H54 (cell line): ENCODE data around the gene BAG3.

Experiments
- DNase-seq: peaks from one replicate; pipeline ENCODE4 v3.0.0; 2011; ENCODE audit warnings: low spot score, mixed read lengths; ENCODE audit not compliant: insufficient read length
- FAIRE-seq: peaks from 3 replicates; lab custom pipeline; 2011; peaks lifted over from hg19 to GRCh38; lab: Jason Lieb, UNC
- POLR2A ChIP-seq: IDR thresholded peaks from 2 replicates; pipeline ENCODE4 v1.6.1; 2011; ENCODE audit warnings: low read depth, mild to moderate bottlenecking, low read length

Gene BAG3

DNA sequence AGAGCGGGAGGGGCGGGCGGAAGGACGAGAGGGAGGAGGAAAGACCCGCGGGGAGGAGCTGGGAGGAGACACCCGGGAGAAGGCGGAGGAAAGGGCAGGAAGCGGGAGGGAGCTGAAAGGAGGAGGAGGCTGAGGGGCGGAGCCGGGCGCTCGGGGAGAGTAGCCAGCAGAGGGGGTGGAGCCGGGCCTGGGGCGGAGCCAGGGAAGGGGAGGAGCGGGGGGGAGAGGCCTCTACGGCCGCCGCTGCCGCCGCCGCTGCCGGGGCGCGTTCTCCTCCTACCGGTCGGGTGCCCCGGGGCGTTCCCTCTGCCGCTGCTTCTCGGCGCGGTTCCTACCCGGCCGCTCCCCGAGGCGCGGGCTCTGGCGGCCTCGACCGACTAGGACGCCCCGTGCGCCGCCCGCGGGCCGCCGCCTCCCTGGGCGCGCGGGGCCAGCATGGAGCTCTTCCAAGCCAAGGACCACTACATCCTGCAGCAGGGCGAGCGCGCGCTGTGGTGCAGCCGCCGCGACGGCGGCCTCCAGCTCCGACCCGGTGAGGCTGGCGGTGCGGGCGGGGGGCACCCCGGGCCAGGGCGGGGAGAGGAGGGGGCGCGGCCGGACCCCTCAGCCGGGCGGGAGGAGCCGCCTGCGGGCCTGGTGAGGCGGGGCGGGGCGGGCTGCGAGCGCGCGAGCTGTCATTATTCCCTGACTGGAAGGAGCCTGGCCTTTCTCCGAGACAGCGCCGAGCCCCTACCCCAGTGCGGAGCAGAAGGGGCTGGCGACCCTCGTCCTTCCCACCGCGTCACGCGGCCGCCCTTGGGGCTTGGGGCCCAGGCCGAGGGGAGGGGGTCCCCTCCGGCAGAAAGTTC lies 74.9 kb downstream of the BAG3 start, which contains the start of gene INPP5F:
INPP5F (plus strand) TSS at position 223 of the 848 bp plus-strand sequence; CDS start at position 436, 213 bp downstream.
- peak; percentile 81 for TF ChIP-seq POLR2A
- FAIRE-seq (no peak), DNase-seq (peak; percentile 98)

DNA sequence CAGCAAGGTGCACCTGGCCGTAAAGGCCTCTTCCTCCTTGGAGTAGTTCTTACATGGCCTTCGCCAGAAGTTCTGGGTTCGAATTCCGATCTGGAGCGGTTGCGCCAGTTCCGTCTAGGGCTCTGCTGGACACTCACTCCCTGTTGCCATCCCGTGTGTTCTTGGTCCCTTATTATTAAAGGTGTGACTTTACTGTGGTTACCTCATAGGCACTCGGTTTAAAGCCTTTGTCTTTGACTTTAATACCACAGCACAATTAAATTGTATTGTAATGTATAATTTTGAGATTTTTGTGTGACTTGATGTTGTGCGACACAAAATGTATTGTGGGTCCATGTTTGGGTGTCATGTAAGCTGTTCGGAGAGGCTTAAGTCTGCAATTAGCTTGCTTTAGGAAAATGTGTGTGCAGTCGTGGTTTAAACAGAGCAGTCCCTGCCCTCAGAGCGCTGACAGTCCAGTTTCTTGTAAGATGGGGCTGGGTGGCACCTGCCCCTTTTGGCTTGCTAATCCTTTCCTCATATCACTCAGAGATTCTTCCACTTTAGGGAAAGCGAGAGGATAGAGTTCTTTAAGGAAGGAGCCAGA lies 75.6 kb downstream of the BAG3 start:
- FAIRE-seq = no peak
- no peak for DNase-seq
- TF ChIP-seq POLR2A = no peak
